ENCODE measurements around the gene BTBD9.
"Not testable (repeated sequence)": the region's sequence is repeated elsewhere in the genome, so short reads cannot be mapped to it uniquely, and the experiment has no call there.

GRCh38 chr6:38347829-38348228, 291.9 kb downstream of the BTBD9 start:
- not testable (repeated sequence) for TF ChIP-seq CTCF, POLR2A (IDR thresholded peaks at IDR 0.05)

All from Peyer's patch (tissue), 4 donors.